8988T (cell line): ENCODE measurements around the gene SEMA4D.

Experiments
- DNase-seq: peaks from one replicate; pipeline ENCODE4 v3.0.0; 2011

SEMA4D gene

GRCh38 chr9:89528540-89528939, 30.6 kb upstream of the SEMA4D start:
- DNase-seq, result no peak

DNA sequence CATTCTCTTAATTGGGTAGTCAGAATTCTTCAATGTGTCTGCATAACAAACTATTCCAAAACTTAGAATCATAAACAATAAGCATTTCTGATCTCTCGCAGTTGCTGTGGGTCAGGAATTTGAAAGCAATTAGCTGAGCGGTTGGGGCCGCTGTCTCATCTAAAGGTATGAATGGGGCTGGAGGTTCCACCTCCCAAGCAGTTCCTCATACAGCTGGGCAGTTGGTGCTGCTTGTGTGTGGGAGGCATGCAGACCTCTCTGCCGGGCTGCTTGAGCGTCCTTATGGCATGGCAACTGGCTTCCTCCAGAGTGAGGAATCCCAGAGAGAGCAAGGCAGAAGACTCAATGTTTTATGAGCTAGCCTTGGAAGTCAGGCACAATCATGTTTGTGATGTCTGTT, 30.2 kb upstream of the SEMA4D start:
- DNase-seq, result no peak

DNA sequence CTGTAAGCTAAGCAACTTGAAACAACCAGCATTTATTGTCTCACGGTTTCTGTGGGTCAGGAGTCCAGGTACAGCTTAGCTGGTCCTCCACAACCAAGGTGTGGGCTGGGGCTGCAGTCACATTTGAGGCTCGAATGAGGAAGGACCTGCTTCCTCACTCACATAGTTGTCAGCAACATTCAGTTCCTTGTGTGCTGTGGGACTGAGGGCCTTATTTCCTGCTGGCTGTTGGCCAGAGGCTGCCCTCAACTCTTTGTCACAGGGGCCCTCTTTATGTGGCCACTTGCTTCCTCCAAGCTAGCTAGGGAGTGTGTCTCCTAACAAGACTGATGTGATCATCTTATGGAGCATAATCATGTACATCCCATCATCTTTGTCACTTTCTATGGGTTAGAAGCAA, 29.2 kb upstream of the SEMA4D start:
- DNase-seq, result no peak

DNA sequence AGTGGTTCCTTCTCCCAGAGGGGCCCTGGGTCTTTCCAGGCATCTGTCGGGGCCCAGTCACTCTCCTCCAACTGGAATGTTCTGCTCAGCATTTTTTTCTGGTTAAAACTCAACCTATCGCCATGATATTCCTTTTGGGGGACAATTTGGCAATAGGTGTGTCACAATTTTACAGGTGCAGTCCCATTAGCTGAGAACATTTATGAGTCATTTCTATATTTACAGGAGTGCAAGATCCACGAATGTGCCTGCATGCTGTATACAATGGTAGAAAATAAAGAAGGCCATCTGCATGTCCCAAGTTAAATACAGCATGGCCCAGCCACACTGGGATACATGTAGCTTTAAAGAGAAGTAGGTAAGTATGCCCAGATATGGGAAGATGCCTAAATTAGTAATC, 28.8 kb upstream of the SEMA4D start:
- no peak for DNase-seq

DNA sequence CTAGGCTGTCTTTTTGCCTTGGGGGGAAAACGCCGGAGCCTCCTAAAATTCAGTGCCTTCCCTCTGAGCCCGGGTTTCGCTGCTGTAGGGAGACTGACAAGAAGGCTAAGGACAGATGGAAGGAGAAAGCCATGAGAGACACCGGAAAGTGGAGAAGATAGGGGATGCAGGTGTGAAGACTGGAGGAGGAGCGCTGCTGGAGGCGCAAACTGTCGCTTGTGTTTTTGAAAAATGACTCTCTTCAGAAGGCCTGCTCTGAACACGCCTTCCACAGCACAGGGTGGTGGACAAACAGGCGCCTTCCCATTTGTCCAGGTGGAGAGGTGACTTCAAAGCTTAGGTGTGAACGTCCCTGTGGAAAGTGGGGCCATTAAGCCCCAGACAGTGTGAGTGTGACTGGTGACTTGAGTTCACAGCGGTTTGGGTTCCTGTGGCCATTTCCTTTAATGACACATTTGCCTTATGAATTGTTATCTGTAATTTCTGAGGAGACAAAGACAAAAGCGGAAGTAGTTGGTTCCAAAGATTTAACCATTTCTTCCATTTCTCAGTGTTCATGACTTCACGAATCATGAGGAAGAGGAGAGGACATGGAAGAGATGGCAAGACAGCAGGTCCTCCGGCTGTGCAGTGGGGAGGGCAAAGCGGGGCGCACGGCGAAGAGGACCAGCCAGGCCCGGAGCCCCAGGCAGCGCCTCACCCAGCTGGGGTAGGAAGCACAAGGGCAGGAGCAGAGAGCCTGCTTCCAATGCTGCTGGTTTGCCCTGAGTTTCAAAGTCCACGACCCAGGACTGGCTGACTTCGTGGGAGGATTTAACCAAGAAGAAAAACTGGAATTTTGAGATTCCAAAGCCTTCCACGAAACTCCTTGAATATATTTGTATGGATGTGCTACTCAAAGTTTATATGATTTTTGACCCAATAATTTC, 27.8 kb upstream of the SEMA4D start:
- DNase-seq, result no peak

- no peak for DNase-seq
Observed at GRCh38 chr9:89524963-89525362, 27.1 kb upstream of the SEMA4D start.

GRCh38 chr9:89523948-89524347, 26.0 kb upstream of the SEMA4D start:
- no peak for DNase-seq

DNA sequence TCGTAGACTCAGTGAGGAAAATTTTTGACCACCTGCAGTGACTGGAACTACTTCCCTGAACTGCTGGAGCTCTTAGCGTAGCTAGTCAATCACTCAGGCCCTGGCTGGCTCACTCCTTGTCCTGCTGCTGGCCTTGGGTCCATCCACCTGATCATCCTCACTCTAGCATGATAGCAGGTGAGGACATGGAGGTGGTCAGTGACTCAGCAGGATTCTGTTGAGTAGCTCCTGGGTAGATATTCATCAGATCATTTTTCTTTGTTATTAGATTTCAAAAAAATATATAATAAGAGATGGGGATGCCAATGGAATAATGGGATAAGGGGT, 25.0 kb upstream of the SEMA4D start:
- DNase-seq, result no peak

- DNase-seq, result no peak
Observed at GRCh38 chr9:89522261-89522958, 24.5 kb upstream of the SEMA4D start.

DNA sequence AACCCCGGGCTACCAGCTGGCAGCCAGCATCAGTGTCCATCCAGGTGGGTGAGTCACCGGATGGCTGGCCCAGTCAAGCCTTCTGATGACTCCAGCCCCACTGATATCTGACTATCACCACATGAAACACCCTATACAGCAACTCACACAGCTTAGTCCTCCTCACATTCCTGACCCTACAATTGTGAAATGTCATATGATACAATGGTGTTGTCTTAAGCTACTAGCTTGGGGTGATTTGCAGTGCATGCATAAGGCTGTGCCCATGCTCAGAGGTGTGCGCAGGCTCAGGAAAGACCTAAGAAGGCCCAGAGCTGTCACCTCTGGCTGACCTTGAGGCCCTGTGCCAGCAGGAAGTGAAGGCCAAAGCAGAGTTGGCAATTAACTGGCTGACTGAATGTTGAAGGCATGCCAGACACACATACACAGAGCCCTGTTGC, 21.5 kb upstream of the SEMA4D start:
- no peak for DNase-seq

DNA sequence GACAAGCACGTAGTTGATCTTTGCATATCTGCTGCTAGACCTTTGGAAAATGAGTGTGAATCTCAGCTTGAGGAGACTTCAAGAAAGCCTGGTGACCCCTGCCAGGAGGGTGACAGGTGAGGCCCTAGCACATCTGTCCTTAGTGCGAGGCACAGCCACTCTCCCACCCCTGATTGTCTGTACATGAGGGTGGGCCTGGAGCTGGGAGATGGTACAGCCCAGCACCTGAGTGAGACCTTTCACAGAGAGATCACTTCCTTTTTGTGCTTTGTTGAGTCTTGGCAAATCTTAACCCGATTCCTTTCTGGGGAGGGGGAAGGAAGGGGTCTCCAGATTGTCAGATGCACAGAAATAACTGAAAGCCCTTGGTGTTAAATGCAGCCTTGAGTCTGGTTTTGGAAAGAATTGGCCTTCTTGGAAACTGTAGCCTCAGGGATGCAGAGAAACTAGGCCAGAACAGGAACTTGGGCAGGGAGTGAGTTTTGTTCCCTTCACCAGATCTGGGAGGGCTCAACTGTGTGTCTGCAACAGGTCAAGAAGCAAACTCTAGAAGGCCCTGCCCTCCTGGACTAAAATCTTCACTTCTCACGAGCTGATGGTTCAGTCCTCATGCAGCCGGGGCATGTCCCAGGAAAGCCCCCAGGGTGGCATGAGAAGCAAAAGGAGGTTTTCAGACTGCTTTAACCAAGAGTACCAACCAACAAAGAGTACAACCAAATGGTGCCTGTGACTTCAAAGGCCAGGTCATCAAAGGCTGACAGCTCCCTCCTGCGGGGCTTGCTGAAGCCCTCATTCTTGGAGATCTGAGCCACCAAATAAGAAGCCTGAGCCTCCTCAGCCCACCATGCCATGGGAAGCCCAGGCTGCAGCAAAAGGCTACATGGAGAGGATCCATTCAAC, 20.8 kb upstream of the SEMA4D start:
- DNase-seq, result no peak

DNA sequence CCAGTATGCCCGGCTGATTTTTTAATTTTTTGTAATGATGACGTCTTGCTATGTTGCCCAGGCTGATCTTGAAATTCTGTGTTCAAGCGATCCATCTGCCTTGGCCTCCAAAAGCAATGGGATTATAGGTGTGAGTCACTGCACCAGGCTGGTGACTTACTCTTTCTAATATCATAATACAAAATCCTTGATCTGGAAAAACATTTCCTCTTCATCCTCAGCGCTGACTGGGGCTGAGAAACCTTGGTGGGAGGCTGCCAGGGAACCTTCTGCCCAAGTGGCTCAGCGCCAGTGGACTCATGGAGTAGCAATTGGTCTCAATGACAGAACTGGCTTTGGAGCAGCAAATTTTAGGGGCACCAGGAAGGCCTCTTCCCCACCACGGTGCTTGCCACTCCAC, 17.5 kb upstream of the SEMA4D start:
- DNase-seq, result no peak

GRCh38 chr9:89514956-89515355, 17.0 kb upstream of the SEMA4D start:
- no peak for DNase-seq

DNA sequence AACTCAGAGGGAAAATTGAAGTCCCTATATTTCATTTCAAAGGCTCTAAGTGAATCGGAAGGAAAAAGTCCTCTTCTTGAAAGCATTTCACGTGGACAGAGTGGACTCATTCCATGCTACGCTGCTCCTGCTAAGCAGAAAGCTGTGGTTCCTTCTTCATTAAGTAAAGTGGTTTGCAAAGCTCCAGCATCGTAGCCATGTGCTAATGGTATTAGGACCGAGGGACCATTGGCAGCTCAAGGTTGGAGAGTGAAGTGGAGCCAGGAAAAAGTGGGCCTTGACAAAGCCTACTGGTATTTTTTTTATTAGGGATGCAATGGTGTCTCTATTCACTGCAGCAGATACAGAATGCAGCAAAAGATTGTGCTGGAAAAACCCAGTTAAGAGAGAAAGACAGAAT, 16.4 kb upstream of the SEMA4D start:
- DNase-seq, result no peak

- no peak for DNase-seq
Observed at GRCh38 chr9:89513837-89514236, 15.9 kb upstream of the SEMA4D start.

DNA sequence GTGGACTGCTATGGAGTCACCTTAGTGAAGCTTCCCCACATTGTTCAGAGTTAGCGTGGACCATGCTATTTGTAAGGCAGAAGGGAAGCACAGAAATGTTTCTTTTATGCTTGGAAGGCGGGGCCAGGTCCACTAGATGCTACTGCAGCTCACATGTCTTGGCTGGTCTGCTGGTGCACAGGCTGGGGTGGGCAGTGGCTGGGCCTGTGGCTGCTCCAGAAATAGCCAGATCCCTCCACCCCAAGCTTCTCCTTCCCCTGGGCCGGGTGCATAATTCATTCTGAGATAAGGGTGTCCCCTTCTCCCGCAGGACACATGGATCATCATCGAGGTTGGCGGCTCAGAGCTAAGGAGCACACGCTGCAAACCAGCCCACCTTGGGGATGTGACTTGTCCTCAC, 14.5 kb upstream of the SEMA4D start:
- DNase-seq, result no peak

GRCh38 chr9:89508951-89509615, 11.2 kb upstream of the SEMA4D start:
- no peak for DNase-seq

DNA sequence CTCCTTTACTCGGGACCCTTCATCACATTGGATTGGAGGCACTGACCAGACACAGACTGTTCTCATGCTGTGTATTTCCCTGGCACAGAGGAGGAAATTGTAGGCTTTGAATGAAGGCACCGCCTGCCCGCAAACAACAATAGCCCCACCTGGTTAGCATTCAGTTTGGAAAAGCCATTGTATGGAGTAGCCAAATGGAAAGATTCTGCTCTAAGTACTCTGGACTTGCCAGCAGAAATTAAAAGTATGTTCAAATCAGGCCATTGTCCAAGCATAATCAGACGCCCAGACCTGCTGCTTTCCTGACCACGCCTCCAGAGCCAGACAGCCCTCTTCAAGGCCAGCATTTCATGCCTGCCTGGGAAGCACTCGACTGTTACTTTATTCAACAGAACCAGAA, 8.0 kb upstream of the SEMA4D start:
- no peak for DNase-seq

DNA sequence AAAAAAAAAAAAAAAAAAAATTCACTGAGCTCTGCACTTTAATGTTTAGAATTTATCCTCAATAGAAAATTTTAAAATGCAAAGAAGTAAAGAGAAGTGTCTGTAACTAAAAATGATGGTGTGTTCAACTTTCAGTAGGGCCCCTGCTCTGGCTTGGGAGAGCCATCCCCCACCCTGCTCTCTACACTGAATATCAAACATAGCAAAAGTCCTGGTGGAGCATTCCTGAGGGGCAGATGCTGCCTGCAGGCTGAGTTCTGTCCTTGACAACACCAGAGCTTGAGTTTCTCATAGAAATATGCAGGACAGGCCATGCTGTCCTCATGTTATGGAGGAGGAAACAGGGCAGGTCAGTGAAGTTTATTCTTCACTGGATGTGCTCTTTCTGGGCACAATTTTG, 7.1 kb upstream of the SEMA4D start:
- no peak for DNase-seq

DNA sequence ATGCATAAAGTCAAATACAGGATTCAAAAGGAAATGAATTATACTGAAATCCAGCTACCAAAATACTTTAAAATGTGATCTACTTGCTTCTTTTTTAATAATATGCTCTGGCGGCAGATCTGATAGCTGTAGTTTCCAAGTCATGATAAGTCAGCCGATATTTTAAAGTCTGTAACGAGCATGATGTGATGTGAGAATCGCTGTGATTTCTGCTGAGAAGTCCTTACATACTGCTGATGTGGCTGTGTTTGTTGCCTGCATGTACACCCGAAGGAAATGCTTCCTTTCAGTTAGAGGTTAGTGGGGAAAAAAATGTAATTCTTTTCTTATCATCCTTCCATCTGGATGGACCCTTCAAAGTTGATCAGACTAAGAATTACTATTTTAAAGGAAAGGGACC, 4.8 kb upstream of the SEMA4D start:
- no peak for DNase-seq

DNA sequence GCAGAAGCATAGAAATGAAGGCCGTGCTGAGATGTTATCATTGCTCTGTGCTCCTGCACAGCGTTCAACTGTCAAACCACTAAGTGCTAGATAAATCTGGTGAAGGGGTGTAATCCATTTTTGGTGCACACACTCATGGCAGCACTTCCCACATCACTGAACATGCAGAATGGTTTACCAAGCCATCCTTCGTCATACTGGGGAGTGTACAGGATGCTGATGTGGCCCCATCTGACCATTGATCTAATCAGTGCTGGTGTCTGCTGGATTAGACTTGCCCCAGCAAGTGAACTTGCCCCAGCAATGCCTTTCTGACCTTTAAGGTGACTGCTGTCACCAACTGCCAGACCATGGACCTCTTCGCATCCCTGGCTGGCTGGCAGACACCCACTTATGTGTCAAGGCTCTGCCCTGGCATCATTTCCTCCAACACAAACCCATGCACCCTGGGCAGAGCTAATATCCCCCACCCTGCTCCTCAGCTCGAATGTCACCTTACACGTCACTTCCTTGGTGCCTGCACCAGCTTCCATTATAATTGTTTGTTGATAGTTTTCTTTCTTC, 4.2 kb upstream of the SEMA4D start:
- no peak for DNase-seq

DNA sequence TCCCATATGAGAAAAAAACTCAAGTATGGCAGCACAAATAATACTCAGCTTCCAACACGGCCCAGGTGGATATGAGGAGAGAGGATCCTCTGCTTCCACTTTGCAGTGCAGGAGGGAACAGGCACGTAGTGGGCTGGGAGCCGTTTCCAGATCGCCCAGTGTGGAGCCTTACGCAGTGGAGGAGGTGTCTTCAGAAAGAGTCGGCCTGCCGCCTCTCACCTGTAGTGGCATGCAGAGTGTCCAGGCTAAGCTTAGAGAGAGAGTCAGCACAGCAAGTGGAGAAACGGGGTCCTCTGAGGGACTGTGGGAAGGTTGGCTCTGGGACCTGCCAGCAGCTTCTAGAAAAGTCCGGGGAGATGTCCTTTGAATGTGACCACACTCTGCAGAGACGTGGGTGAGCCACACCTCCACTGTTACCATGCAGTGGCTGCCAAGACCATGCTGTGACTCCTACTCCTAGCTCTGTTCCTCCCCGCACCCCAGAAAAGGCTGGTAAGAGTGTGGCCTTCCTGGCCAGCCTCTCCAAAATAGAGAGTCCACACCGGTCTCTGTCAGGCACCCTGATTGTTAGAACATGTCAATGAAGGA, 3.5 kb upstream of the SEMA4D start:
- DNase-seq, result no peak
